ENCODE results near the gene MVD.

MVD gene

GRCh38 chr16:88695753-88696152, 32.9 kb upstream of the MVD start:
- Histone ChIP-seq H3K9me3 (ENCODE audit: low read length) (no peaks in the 10 kb centered on the region), H3F3A (ENCODE audit: insufficient read depth, low read length) (no peaks in the 10 kb centered on the region), H3K4me2 (ENCODE audit: low read length) (no peak overlapping the region), H3K4me3 (ENCODE audit: low read depth, low read length, poor library complexity, severe bottlenecking) (no peak overlapping the region), H3K4me1 (ENCODE audit: insufficient read depth, low read length, severe bottlenecking) (peaks cover 3% of the 10 kb centered on the region), H3K36me3 (ENCODE audit: insufficient read depth, low read length) (peaks cover 7% of the 10 kb centered on the region; the same call in 1 of the 2 replicates), H2AFZ (ENCODE audit: low read length) (no peak overlapping the region), H3K27me3 (ENCODE audit: insufficient read depth, low read length) (peaks cover 11% of the 10 kb centered on the region; the same call in 1 of the 2 replicates), H3K9me2 (ENCODE audit: low read depth, low read length) (no peaks in the 10 kb centered on the region), H3K27ac (ENCODE audit: low read depth, low read length, poor library complexity, severe bottlenecking) (no peak overlapping the region), H3K79me2 (ENCODE audit: insufficient read depth, low read length) (no peaks in the 10 kb centered on the region), H4K20me1 (ENCODE audit: insufficient read depth, low read length) (no peaks in the 10 kb centered on the region), H3K9ac (ENCODE audit: low read length) (no peak overlapping the region)
- TF ChIP-seq, protein P1, sequence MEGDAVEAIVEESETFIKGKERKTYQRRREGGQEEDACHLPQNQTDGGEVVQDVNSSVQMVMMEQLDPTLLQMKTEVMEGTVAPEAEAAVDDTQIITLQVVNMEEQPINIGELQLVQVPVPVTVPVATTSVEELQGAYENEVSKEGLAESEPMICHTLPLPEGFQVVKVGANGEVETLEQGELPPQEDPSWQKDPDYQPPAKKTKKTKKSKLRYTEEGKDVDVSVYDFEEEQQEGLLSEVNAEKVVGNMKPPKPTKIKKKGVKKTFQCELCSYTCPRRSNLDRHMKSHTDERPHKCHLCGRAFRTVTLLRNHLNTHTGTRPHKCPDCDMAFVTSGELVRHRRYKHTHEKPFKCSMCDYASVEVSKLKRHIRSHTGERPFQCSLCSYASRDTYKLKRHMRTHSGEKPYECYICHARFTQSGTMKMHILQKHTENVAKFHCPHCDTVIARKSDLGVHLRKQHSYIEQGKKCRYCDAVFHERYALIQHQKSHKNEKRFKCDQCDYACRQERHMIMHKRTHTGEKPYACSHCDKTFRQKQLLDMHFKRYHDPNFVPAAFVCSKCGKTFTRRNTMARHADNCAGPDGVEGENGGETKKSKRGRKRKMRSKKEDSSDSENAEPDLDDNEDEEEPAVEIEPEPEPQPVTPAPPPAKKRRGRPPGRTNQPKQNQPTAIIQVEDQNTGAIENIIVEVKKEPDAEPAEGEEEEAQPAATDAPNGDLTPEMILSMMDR (IDR thresholded peaks at IDR 0.05; ENCODE audit: low read length): no peak
- TF ChIP-seq EZH2 (IDR thresholded peaks at IDR 0.05; ENCODE audit: borderline replicate concordance, low read length): no peak

GRCh38 chr16:88695218-88695617, 32.3 kb upstream of the MVD start:
- no peaks in the 10 kb centered on the region for H3K9me3 ChIP-seq (ENCODE audit: low read length)
- H3K36me3 ChIP-seq (ENCODE audit: insufficient read depth, low read length): peaks cover 7% of the 10 kb centered on the region; the same call in 1 of the 2 replicates
- peaks cover 16% of the 10 kb centered on the region; the same call in 1 of the 2 replicates for H3K27me3 ChIP-seq (ENCODE audit: insufficient read depth, low read length)
- no peak overlapping the region for H3K9ac ChIP-seq (ENCODE audit: low read length)
- H3K79me2 ChIP-seq (ENCODE audit: insufficient read depth, low read length): no peaks in the 10 kb centered on the region
- no peak overlapping the region for H3K27ac ChIP-seq (ENCODE audit: low read depth, low read length, poor library complexity, severe bottlenecking)
- H3K9me2 ChIP-seq (ENCODE audit: low read depth, low read length): no peaks in the 10 kb centered on the region
- no peaks in the 10 kb centered on the region for H3K4me1 ChIP-seq (ENCODE audit: insufficient read depth, low read length, severe bottlenecking)
- H3K4me3 ChIP-seq (ENCODE audit: low read depth, low read length, poor library complexity, severe bottlenecking): no peak overlapping the region
- no peak for TF ChIP-seq EZH2 (IDR thresholded peaks at IDR 0.05; ENCODE audit: borderline replicate concordance, low read length)
- TF ChIP-seq, protein P1 (IDR thresholded peaks at IDR 0.05; ENCODE audit: low read length): no peak
- no peak overlapping the region for H3K4me2 ChIP-seq (ENCODE audit: low read length)
- no peaks in the 10 kb centered on the region for H3F3A ChIP-seq (ENCODE audit: insufficient read depth, low read length)
- H4K20me1 ChIP-seq (ENCODE audit: insufficient read depth, low read length): no peaks in the 10 kb centered on the region
- no peak overlapping the region for H2AFZ ChIP-seq (ENCODE audit: low read length)

GRCh38 chr16:88694221-88695087, 31.6 kb upstream of the MVD start:
- Histone ChIP-seq H3K4me1 (ENCODE audit: insufficient read depth, low read length, severe bottlenecking) (no peaks in the 10 kb centered on the region), H3K9me2 (ENCODE audit: low read depth, low read length) (no peaks in the 10 kb centered on the region), H3F3A (ENCODE audit: insufficient read depth, low read length) (no peaks in the 10 kb centered on the region), H3K27me3 (ENCODE audit: insufficient read depth, low read length) (peaks cover 16% of the 10 kb centered on the region; the same call in 1 of the 2 replicates), H3K4me2 (ENCODE audit: low read length) (no peak overlapping the region), H2AFZ (ENCODE audit: low read length) (no peak overlapping the region), H3K4me3 (ENCODE audit: low read depth, low read length, poor library complexity, severe bottlenecking) (no peak overlapping the region), H3K36me3 (ENCODE audit: insufficient read depth, low read length) (peaks cover 7% of the 10 kb centered on the region; the same call in 1 of the 2 replicates), H3K79me2 (ENCODE audit: insufficient read depth, low read length) (no peaks in the 10 kb centered on the region), H3K9ac (ENCODE audit: low read length) (no peak overlapping the region), H3K9me3 (ENCODE audit: low read length) (no peaks in the 10 kb centered on the region), H4K20me1 (ENCODE audit: insufficient read depth, low read length) (no peaks in the 10 kb centered on the region), H3K27ac (ENCODE audit: low read depth, low read length, poor library complexity, severe bottlenecking) (no peak overlapping the region)
- TF ChIP-seq, protein P1 (IDR thresholded peaks at IDR 0.05; ENCODE audit: low read length): no peak
- no peak for TF ChIP-seq EZH2 (IDR thresholded peaks at IDR 0.05; ENCODE audit: borderline replicate concordance, low read length)

Data from OCI-LY1 (cell line).